ENCODE results near the gene RSPO1. TPM values are rescaled to one million over a fixed set of nuclear protein-coding genes. Genes with fewer than 3 reads are reported as not detected.

RSPO1 gene
- total and polyA plus RNA-seq, 7 donors: 0.41 to 2.2 (median 0.82) TPM

GRCh38 chr1:37622131-37622530 is 12.6 kb downstream of the RSPO1 start:
- Histone ChIP-seq H3K27ac (no peak overlapping the region), H3K36me3 (no peaks in the 10 kb centered on the region), H3K4me1 (no peaks in the 10 kb centered on the region), H3K9me3 (no peaks in the 10 kb centered on the region), H3K27me3 (peaks cover 0 to 41% (median 0%) of the 10 kb centered on the region in 3 donors), H3K4me3 (no peak overlapping the region)
- 50 to 57% methylated on average over 6 of the region's 6 CpGs for WGBS, 2 donors
- intact Hi-C loops (cut with DNase I): loop anchor here (5.0 kb wide), 1 partner anchor 45 kb away; no protein-coding TSS in a partner anchor
- TF ChIP-seq POLR2AphosphoS5 (IDR thresholded peaks at IDR 0.05) (no peak), CTCF (IDR thresholded peaks at IDR 0.05) (no peak), EP300 (IDR thresholded peaks at IDR 0.05) (no peak)
- no peak for DNase-seq

- Histone ChIP-seq H3K27ac (no peak overlapping the region), H3K27me3 (peaks cover 0 to 37% (median 0%) of the 10 kb centered on the region in 3 donors), H3K4me1 (no peaks in the 10 kb centered on the region), H3K9me3 (no peaks in the 10 kb centered on the region), H3K4me3 (no peak overlapping the region), H3K36me3 (no peaks in the 10 kb centered on the region)
- DNase-seq: no peak
- WGBS, 2 donors: 58 to 64% methylated on average over 10 of the region's 10 CpGs
- TF ChIP-seq POLR2A (IDR thresholded peaks at IDR 0.05) (no peak), CTCF (IDR thresholded peaks at IDR 0.05) (no peak), POLR2AphosphoS5 (IDR thresholded peaks at IDR 0.05) (no peak), EP300 (IDR thresholded peaks at IDR 0.05) (no peak)
- intact Hi-C loops (cut with DNase I): loop anchor here (5.0 kb wide), 1 partner anchor 46 kb away; no protein-coding TSS in a partner anchor
Measured at GRCh38 chr1:37621326-37621870, 13.3 kb downstream of the RSPO1 start.

GRCh38 chr1:37620707-37621106 is 14.0 kb downstream of the RSPO1 start:
- Histone ChIP-seq H3K27me3 (peaks cover 0 to 37% (median 0%) of the 10 kb centered on the region in 3 donors), H3K27ac (no peak overlapping the region), H3K4me3 (no peak overlapping the region), H3K36me3 (no peaks in the 10 kb centered on the region), H3K4me1 (no peaks in the 10 kb centered on the region), H3K9me3 (no peaks in the 10 kb centered on the region)
- DNase-seq: no peak
- TF ChIP-seq POLR2A (IDR thresholded peaks at IDR 0.05) (no peak), EP300 (IDR thresholded peaks at IDR 0.05) (no peak), CTCF (IDR thresholded peaks at IDR 0.05) (no peak), POLR2AphosphoS5 (IDR thresholded peaks at IDR 0.05) (no peak)
- 70 to 78% methylated on average over 6 of the region's 6 CpGs for WGBS, 2 donors
- intact Hi-C loops (cut with DNase I): loop anchor here (5.0 kb wide), 1 partner anchor 47 kb away; no protein-coding TSS in a partner anchor

GRCh38 chr1:37616330-37616729 is 18.4 kb downstream of the RSPO1 start:
- Histone ChIP-seq H3K27me3 (peaks cover 0 to 10% (median 0%) of the 10 kb centered on the region in 3 donors), H3K9me3 (no peaks in the 10 kb centered on the region), H3K36me3 (no peaks in the 10 kb centered on the region), H3K27ac (no peak overlapping the region), H3K4me1 (no peaks in the 10 kb centered on the region), H3K4me3 (no peak overlapping the region)
- no peak for DNase-seq
- 80% methylated on average over 14 of the region's 14 CpGs for WGBS, 2 donors
- intact Hi-C loops (cut with DNase I): no loop called here
- TF ChIP-seq EP300 (IDR thresholded peaks at IDR 0.05) (no peak), POLR2A (IDR thresholded peaks at IDR 0.05) (no peak), POLR2AphosphoS5 (IDR thresholded peaks at IDR 0.05) (no peak), CTCF (IDR thresholded peaks at IDR 0.05) (no peak)

GRCh38 chr1:37614105-37614504 is 20.6 kb downstream of the RSPO1 start:
- H3K36me3 ChIP-seq: no peaks in the 10 kb centered on the region
- peaks cover 0 to 9% (median 0%) of the 10 kb centered on the region in 3 donors for H3K27me3 ChIP-seq
- TF ChIP-seq POLR2AphosphoS5 (IDR thresholded peaks at IDR 0.05) (no peak), POLR2A (IDR thresholded peaks at IDR 0.05) (no peak), EP300 (IDR thresholded peaks at IDR 0.05) (no peak), CTCF (IDR thresholded peaks at IDR 0.05) (no peak)
- no peak overlapping the region for H3K4me3 ChIP-seq
- H3K9me3 ChIP-seq: no peaks in the 10 kb centered on the region
- intact Hi-C loops (cut with DNase I): no loop called here
- DNase-seq: no peak
- 80 to 88% methylated on average over 5 of the region's 5 CpGs for WGBS, 2 donors
- H3K4me1 ChIP-seq: peaks cover 0 to 8% (median 2%) of the 10 kb centered on the region in 4 donors
- H3K27ac ChIP-seq: no peak overlapping the region
